Bronchial epithelial cell (primary cell): Measurements from ENCODE around the gene GALNT11. TPM values are rescaled to one million over a fixed set of nuclear protein-coding genes. Genes with fewer than 3 reads are reported as not detected.

Experiments
- DNase-seq: peaks from one replicate; pipeline ENCODE4 v3.0.0-alpha.2; 2010; ENCODE audit warnings: low read depth
- FAIRE-seq: peaks from 2 replicates; lab custom pipeline; 2011; peaks lifted over from hg19 to GRCh38; lab: Jason Lieb, UNC
- H3K27me3 ChIP-seq: 2 replicates; pipeline ENCODE4 v1.5.1; 2011; ENCODE audit warnings: low read length; ENCODE audit not compliant: control insufficient read depth, insufficient read depth
- H3K36me3 ChIP-seq: 2 replicates; pipeline ENCODE4 v1.5.1; 2011; ENCODE audit warnings: low read length; ENCODE audit not compliant: control insufficient read depth, insufficient read depth
- H3K4me3 ChIP-seq: 2 replicates; pipeline ENCODE4 v1.5.1; 2011; ENCODE audit warnings: mild to moderate bottlenecking, low read depth, low read length, control low read depth
- total RNA-seq: library from RNA; depleted of rRNA; stranded (reverse); fragments of >200 nt; gene quantifications from 2 replicates; pipeline ENCODE4 v1.2.1, GENCODE V29; 2014
- TF ChIP-seq, protein P1 (sequence below): IDR thresholded peaks from 2 replicates; pipeline ENCODE4 v1.5.1; 2011; ENCODE audit warnings: mild to moderate bottlenecking, moderate library complexity, low read length, control low read depth, inconsistent platforms; ENCODE audit not compliant: insufficient read depth, severe bottlenecking

GALNT11 gene
- total RNA-seq, 1 donor from 2014 or later, result 31.9 TPM

DNA sequence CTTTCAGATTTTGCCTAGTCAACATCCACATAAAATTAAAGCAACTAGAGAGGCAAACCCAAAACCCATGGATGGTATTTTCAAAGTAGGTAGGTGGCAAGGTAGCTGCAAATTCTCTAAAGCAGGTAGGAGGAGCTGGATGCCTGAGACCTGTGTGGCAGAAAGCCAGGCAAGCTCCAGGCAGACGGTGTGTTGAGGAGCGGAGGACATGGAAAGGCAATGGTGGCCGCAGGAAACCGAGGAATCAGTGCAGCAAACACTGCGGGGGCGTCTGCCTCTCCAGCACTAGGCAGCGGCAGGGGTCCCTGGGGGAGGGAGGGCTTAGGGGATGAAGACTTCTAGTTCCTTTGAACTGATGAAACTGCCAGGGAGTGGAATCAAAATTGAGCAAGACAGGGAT is 101.3 kb downstream of the GALNT11 start:
- Histone ChIP-seq H3K4me3 (no peak overlapping the region), H3K27me3 (no peaks in the 10 kb centered on the region), H3K36me3 (peaks cover 18% of the 10 kb centered on the region)
- DNase-seq (no peak), FAIRE-seq (no peak)
- TF ChIP-seq, protein P1, sequence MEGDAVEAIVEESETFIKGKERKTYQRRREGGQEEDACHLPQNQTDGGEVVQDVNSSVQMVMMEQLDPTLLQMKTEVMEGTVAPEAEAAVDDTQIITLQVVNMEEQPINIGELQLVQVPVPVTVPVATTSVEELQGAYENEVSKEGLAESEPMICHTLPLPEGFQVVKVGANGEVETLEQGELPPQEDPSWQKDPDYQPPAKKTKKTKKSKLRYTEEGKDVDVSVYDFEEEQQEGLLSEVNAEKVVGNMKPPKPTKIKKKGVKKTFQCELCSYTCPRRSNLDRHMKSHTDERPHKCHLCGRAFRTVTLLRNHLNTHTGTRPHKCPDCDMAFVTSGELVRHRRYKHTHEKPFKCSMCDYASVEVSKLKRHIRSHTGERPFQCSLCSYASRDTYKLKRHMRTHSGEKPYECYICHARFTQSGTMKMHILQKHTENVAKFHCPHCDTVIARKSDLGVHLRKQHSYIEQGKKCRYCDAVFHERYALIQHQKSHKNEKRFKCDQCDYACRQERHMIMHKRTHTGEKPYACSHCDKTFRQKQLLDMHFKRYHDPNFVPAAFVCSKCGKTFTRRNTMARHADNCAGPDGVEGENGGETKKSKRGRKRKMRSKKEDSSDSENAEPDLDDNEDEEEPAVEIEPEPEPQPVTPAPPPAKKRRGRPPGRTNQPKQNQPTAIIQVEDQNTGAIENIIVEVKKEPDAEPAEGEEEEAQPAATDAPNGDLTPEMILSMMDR, result no peak

DNA sequence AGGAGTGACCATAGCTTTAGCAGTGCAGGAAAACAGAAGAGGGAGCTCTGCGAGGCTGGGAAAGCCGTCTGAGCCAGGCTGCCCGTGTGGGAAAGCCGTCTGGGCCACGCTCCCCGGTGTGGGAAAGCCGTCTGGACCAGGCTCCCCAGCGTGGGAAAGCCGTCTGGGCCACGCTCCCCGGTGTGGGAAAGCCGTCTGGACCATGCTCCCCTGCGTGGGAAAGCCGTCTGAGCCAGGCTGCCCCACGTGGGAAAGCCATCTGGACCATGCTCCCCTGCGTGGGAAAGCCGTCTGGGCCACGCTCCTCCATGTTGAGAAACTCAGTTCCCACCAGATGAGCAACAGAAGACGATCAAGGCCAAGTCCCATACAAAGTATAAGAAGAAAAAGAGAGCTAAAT is 101.8 kb downstream of the GALNT11 start:
- TF ChIP-seq, protein P1, result no peak
- FAIRE-seq (no peak), DNase-seq (no peak)
- Histone ChIP-seq H3K27me3 (no peaks in the 10 kb centered on the region), H3K36me3 (peaks cover 18% of the 10 kb centered on the region), H3K4me3 (no peak overlapping the region)

DNA sequence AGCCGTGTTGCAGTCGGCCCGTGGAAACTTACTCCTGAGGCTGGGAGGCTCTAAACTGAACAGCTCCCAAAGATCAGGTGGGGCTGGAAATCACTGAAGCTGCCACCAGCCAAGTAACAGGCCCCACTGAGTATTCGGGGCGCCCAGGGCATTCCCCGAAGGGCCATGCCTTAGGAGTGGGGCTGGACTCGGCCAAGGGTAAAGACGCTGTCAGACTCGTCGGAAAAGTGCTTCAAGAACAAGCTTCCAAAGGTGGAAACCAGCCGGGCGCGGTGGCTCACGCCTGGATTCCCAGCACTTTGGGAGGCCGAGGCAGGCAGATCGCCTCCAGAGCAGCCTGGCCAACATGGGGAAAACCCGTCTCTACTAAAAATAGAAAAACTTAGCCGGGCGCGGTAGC is 102.8 kb downstream of the GALNT11 start:
- TF ChIP-seq, protein P1, result no peak
- DNase-seq (no peak), FAIRE-seq (no peak)
- H3K27me3 ChIP-seq, result no peaks in the 10 kb centered on the region
- no peak overlapping the region for H3K4me3 ChIP-seq
- peaks cover 18% of the 10 kb centered on the region for H3K36me3 ChIP-seq

DNA sequence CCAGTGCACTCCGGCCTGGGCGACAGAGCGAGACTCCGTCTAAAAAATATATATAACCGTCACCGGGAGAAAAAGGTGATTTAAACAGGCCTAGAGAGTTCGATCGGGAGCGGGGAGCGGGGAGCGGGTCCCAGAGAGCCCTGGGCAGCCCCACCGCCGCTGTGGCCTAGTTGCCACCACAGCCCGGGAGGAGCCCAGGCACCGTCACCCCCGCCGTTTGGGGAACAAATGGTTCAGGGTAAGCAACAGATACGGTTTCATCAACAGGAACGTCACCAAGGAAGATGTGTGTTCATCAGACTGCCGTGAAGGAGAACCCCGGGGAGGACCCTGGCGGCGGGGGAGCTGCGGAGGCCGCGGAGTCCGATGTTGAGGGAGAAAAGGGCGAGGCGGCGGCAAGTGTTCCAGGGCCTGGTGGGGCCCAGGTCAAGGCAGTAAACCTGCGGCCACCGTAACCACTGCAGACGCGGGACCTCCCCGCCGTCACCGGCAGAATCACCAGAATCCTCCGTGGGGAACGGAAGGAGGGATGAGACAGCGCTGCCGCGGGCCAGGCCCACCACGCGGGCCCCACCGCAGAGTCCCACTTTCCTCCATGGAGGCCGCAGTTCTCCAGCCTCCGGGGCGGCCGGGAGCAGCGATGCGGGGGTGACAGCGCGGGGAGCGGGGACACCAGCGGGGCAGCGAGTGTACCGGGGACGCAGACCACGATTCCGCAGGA is 103.4 kb downstream of the GALNT11 start:
- TF ChIP-seq, protein P1, result no peak

DNA sequence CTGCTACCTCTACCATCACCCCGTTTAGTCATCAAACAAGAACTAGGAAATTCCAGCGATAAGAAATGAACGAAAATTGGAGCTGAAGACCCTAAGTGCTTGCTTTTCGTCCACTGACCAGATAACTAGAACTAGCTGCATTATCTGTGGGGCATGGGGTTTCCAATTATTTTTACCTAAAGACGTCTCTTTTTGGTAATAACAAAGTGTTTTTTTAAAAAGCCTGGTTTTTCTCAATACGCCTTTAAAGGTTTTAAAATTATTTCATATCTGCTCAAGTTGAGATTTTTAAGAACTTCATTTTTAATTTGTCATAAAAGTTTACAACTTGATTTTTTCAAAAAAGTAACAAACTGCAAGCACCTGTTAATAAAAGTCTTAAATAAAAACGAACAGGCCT is 104.2 kb downstream of the GALNT11 start:
- FAIRE-seq, result no peak

More for the DNA sequence above, 103.4 kb downstream of the GALNT11 start:
- FAIRE-seq (no peak), DNase-seq (no peak)
- Histone ChIP-seq H3K4me3 (no peak overlapping the region), H3K36me3 (peaks cover 21% of the 10 kb centered on the region), H3K27me3 (no peaks in the 10 kb centered on the region)

More for the DNA sequence above, 104.2 kb downstream of the GALNT11 start:
- H3K36me3 ChIP-seq, result peaks cover 21% of the 10 kb centered on the region
- H3K4me3 ChIP-seq, result no peak overlapping the region
- DNase-seq, result no peak
- TF ChIP-seq, protein P1, result no peak
- no peaks in the 10 kb centered on the region for H3K27me3 ChIP-seq
